Panc1 (cell line): ENCODE data around the gene LRRC46.

Source experiments
- CTCF ChIP-seq: fragments of 450-650 bp; IDR thresholded peaks from 2 replicates; pipeline ENCODE4 v1.5.1; 2017; ENCODE audit warnings: mild to moderate bottlenecking
- POLR2AphosphoS5 ChIP-seq: IDR thresholded peaks from 2 replicates; pipeline ENCODE4 v1.6.1; 2012; ENCODE audit warnings: mild to moderate bottlenecking, low read depth, low read length, moderate library complexity
- REST ChIP-seq, 2 experiments: IDR thresholded peaks; 2 replicates each; pipeline ENCODE4 v1.6.1; 2011 to 2012; ENCODE audit warnings: low read depth in 2 of 2, control low read depth in 1 of 2, low read length in 1 of 2, mild to moderate bottlenecking in 1 of 2, moderate library complexity in 1 of 2; ENCODE audit not compliant: insufficient read depth in 1 of 2
- SIN3A ChIP-seq: IDR thresholded peaks from 2 replicates; pipeline ENCODE4 v1.6.1; 2012; ENCODE audit warnings: low read depth, mild to moderate bottlenecking, low read length, moderate library complexity, borderline replicate concordance; ENCODE audit not compliant: insufficient read depth
- TCF7L2 ChIP-seq: IDR thresholded peaks from 2 replicates; pipeline ENCODE4 v1.6.1; 2011; ENCODE audit warnings: mild to moderate bottlenecking, low read depth, low read length, inconsistent platforms

GRCh38 chr17:47816947-47817346 lies 14.5 kb upstream of the LRRC46 start:
- no peak for TF ChIP-seq CTCF
- no peak for TF ChIP-seq REST (IDR thresholded peaks at IDR 0.05; ENCODE audit: insufficient read depth in 1 of 2, low read depth in 2 of 2, low read length in 1 of 2)
- TF ChIP-seq POLR2AphosphoS5, result no peak
- no peak for TF ChIP-seq SIN3A
- no peak for TF ChIP-seq TCF7L2
